Activated gamma-delta T cell treated with Interleukin-2 at 50 U/mL for 16 hours (primary cell): ENCODE measurements around the gene SORBS1.

Experiments used
- DNase-seq: peaks from one replicate; pipeline ENCODE4 v3.0.0-alpha.2; 2020

Gene SORBS1

DNA sequence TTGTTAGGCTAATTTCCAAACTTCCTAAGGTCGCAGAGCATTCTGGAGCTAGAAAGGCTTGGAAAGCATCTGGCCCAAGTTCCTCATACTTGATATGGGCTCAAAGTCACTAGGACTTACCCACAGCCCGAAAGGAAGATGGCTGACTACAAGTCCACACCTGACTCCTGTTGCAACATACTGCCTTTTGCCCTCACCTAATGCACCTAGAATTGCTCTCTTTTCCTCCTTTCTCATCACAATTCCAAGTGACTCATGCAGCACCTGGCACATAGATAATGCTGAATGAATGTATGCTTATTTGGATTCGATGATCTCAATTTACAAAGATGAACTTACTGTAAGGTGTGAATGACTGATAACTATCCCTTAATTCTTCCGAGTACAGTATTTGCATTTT lies 131.5 kb downstream of the SORBS1 start:
- DNase-seq: no peak

DNA sequence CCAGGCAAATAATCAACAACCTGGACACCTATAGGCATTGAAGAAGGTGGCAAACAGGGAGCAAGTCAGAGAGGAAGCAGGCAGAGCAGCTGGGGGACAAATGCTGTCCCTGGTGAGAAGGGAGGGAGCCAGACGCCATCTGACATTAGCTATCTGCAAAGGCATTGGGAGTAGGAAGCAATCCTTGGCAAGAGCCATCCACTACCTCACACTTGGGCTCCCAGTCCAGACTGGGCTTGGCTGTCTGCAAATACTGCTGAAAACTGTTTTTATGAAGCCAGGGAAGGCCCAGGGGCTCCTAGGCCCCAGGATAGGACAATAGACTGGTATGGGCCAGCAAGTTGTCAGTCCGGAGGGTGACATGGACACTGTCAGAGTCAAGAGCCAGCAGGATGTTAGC lies 132.5 kb downstream of the SORBS1 start:
- no peak for DNase-seq

GRCh38 chr10:95426482-95426881 lies 134.7 kb downstream of the SORBS1 start:
- no peak for DNase-seq

DNA sequence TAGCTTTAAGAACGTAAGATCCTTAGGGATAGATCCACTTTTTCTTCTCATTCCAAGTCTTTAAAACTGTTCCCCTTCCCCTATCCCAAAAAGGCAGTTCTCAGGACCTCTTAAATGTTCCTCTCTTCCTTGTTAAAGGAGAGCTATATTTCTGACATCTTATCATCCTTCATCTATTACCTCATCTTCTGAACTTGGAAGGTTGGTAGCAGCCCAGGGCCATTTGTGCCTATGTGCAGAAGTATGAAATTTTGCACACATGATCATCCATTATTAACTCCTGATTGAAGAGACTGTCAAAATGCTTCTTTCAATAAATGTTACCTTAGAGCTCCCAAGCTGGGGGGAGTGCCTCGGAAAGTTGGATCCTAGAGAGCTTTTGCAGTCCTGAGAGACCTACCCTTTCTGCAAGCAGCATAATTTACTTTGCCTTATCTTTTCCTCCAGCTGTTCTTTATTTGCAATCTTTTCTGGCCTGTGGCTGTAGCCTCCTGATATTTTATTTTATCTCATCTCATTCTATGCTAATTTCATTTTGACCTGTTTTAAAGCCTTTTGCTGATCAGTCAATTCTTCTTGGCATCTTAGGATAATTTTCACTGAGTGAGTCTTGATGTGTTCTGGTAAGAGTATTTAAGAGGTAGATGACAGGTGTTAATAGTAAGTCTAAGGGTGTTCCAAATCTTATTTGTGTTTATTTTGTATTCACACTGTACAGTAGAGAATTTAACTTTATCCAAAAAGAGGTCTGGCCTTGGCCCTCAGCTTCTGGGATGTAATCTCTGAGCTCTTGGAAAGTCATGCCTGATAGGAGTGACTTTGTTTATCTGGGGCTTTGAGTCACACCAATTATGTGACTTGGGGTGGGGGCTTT lies 135.3 kb downstream of the SORBS1 start:
- no peak for DNase-seq

- DNase-seq: no peak
Observed at GRCh38 chr10:95423164-95424005, 137.8 kb downstream of the SORBS1 start.

- no peak for DNase-seq
Observed at GRCh38 chr10:95422233-95422632, 138.9 kb downstream of the SORBS1 start.

DNA sequence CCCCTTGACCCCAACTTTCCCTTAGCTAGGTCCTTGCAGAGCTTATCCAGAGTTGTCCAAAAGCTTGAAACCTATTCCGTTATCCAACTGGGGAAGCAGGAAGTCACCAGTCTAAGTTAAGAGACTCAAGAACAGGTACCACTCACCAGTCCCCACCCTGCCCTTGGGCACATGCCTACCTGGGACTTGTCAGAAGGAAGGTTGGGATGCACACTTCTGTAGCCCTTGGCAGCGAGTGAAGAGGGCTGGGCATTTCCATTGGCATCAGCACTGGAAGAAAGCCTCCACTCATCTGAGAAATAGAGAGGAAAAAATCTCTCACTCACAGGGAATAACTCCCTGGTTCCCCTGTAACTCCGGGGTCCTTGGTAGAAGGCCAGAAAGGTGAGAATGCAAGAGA lies 139.4 kb downstream of the SORBS1 start:
- DNase-seq: no peak

DNA sequence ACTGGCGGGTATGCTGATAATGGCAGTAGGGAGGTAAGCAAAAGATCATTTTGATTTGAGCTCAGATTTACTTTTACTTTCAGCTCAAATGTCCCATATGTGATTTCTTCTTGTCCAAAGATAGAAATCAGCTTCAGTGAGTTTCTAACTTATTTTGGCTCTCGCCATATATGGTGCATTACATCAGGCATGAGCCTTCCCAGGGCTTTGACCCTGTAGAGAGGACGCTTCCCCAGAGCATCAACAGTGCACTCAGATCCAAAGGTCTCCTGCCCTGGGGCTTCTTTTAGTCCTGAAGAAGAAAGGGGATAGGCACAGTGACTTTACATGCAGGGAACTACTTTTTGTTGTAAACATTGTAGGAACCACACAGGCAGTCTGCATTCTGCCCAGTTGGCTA lies 141.8 kb downstream of the SORBS1 start:
- no peak for DNase-seq

DNA sequence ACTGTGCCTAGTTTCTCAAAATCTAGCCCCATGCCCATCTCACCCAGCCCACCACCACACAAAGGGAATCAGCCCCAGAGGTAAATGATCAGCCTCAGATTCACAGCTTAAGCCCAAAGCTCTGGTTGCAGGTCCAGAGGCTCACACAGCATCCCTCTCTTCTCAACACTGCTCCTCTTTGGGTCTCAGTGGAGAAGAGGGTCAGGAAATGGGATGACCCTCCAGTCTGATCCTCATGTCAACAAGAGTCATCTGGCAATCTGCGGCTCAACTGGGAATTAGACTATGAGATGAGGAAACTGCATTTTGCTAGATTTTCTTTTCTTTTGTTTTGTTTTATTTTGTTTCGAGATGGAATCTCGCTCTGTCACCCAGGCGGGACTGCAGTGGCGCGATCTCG lies 144.2 kb downstream of the SORBS1 start:
- DNase-seq: no peak

DNA sequence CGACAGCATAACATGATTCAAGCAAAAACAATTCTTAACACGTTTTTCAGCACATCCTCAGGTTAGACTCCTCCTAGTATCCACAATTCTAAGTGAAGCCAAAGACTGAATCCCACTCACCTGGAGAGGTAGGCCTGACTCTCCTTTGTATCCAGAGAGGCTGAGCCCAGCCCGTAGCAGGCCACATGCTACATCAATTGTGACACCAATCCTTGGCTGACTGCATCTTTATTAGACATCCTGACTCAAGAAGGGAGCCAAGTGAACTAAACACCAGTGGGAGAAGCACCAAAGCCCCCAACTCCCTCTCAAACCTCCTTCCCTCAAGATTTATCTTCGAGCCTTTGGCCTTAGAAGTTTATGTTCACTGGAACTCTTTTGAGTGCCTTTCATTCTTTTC lies 144.9 kb downstream of the SORBS1 start:
- no peak for DNase-seq

GRCh38 chr10:95415621-95416031 lies 145.5 kb downstream of the SORBS1 start:
- DNase-seq: no peak

- DNase-seq: no peak
Observed at GRCh38 chr10:95414844-95415485, 146.2 kb downstream of the SORBS1 start.

- no peak for DNase-seq
Observed at GRCh38 chr10:95414016-95414830, 146.9 kb downstream of the SORBS1 start.

DNA sequence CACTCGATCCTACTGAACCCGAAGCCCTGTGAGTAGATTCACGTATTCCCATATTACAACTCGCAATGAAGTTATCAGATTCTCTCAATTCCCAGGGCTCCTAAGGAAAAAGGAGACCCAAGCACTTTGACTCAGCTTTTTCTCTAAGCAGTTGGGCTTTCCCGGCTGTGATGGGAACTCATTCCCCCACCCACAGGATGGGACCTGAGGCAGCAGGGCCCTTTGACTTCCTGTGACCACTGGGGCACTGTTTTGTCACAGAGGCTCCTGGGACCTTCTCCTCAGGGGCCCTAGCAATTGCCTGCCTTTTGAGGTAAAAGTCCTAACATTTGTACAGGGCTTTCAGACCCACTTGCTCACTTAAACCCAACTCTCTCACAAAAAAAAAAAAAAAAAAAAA lies 147.6 kb downstream of the SORBS1 start:
- DNase-seq: no peak

DNA sequence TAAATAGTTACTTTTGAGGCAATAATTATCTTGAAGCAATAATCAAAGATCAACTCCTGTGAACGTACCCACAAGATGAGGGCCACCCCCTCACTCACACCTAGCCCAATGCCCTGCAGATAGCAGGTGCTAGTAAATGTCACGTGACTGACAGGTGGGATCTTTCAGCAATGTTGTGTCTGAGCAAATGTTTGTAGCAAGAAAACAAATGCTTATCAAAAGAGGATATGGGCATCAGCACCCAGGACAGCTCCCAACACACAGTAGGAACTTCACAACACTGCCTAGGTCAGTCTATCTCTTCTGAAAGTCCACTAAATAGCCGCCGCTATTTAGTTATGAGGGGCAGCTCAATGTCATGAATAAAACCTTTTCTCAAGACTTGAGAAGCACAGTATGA lies 149.5 kb downstream of the SORBS1 start:
- DNase-seq: no peak

DNA sequence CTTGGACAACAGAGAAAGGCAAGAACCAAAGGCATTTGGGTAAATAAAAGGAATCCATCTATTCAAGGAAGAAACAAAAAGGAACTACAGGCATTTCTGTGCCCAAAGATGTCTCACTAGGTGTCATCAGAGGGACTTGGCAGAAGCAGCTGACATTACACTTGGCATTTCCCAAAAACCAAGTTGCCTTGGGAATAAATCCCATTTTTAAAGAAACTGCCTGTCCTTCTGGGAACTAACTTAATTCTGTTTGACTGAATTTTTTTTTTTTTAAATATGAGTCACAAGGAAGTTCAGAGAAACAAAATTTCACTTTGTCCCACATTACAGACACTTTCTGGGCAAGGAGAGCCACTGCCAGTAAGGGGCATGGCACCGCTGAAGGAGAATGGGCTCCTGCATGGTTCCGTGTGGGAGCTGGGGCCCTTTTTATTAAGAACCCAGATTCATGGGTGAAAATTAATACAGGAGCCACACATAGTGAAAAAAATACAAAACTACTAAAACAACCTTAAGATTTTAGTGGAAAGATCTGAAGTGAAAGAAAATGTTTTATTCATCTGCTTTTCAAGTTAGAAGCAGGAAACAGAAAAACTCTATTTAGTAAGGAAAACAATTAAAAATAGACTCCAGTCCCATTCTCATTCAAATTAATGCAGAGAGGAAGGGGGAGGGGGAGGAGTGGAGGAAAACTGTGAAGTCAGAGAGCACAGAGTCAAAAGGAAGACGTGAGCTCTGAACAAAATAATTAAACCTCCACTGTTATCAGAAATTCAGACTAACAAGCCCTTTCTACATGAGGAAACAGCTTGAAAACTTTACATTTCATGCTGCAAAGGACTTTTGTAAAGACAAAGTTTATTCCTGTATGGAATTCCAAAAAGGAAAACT lies 151.9 kb downstream of the SORBS1 start:
- DNase-seq: no peak

DNA sequence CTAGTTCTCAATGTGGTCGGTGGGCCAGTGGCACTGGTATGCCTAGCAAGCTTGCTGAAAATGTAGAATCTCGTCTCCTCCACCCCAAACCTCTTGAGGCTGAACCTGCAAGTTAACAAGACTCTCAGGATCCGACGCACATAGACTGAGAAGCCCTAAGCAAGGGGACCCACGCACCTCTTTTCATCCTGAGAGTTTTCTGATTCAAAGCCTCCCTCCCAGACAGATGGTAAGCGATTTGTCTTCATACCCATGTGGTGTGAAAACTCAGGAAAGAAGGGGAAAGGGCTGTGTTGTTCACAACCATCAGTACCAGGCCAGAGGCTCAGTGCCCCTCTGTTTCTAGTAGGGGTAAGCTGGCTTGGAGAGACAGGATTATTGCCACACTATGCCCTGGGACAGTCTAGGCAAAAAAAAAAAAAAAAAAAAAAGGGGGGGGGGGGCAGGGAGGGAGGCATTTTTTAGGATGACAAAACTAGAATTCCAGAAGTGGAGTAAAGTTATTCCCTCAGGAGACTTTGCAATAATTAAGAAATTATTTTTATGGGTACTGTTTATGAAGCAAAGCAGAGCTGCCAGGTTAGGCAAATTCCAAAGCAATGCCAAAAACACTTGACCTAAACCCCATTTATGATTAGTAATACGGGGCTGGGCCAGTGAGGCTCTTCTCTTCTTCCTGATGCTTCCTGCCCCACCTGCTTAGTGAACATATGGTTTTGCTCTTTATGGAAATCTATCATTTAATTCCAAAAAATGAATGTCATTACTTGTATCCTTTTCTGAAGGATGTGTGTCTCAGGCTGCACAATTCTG lies 152.8 kb downstream of the SORBS1 start:
- DNase-seq: no peak

DNA sequence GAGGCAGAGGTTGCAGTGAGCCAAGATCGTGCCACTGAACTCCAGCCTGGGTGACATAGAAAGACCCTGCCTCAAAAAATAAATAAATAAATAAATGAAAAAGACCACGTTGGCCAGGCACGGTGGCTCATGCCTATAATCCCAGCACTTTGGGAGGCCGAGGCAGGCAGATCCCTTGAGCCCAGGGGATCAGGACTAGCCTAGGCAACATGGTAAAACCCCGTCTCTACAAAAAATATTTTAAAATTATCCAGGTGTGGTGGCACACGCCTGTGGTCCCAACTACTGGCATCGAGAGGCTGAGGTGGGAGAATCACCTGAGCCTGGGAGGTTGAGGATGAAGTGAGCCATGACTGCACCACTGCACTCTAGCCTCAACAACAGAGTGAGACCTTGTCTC lies 153.6 kb downstream of the SORBS1 start:
- no peak for DNase-seq

DNA sequence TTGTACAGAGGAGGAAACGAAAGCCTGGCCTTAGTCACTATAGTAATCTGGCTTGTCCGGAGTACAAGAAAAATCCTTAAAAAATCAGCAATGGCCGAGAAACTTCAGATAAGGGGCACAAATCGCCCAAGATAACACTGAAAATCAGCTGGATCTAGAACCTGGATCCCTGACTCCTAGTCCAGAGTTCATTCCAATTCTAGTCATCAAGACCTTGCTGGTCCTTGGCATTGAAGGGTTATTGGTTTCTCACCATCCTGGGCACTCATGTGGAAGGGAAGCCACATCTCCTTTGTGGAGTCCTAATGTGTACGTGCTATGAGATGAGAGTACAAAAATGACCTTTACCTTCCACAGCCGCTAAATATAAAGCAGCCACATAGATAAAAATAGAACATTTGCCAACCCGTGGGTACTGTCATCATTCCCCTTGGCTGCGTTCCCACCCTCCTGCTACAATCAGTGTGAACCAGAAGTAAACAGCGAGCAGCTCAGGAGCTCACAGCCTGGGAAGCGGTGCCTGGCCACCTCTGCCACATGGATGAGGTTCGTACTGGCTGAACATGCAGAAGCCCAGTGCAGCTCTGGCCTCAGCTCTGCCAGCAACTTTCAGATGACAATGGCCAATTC lies 154.4 kb downstream of the SORBS1 start:
- no peak for DNase-seq

DNA sequence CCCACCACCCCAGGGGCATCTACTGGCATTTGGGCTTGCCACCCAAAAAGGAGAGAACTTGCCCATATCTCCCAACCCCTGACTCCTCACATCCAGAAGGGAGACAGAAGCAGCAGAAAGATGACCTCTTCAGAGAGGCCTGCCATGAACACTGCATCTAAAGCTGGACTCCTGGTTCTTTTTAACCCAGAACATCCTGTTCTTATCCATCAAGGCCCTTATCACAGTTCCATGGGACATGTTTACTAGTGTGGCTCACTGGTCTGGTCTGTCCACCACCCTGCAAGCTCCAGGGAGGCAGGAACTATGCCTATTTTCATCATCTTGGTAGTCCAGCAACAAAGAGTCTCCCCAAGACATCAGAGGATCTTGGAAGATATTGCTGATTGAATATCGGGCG lies 155.5 kb downstream of the SORBS1 start:
- no peak for DNase-seq
